Memory B cell (primary cell): ENCODE data around the gene MRRF.
A peak's percentile ranks its signal among the peaks of the same experiment; 100 is the strongest.

Experiments used
- ATAC-seq: fragments of 150-1000 bp; cut with Tn5 transposase; 2 replicates; pipeline ENCODE4 v1.10.0; 2021; ENCODE audit warnings: low read depth, mild to moderate bottlenecking, moderate library complexity
- DNase-seq, 2 donors: peaks; one replicate each; pipeline ENCODE4 v3.0.0; 2022; ENCODE audit warnings: low spot score in 2 of 2
- H3K27ac Mint-ChIP-seq: one replicate; pipeline ENCODE4 v1.8.0; 2022; ENCODE audit warnings: mild to moderate bottlenecking, moderate library complexity, mixed read lengths
- H3K27me3 Mint-ChIP-seq: one replicate; pipeline ENCODE4 v1.8.0; 2022; ENCODE audit warnings: mixed read lengths
- H3K36me3 Mint-ChIP-seq: one replicate; pipeline ENCODE4 v1.8.0; 2022; ENCODE audit warnings: mild to moderate bottlenecking, mixed read lengths
- H3K4me1 Mint-ChIP-seq: one replicate; pipeline ENCODE4 v1.8.0; 2022; ENCODE audit warnings: mixed read lengths
- H3K4me3 Mint-ChIP-seq: one replicate; pipeline ENCODE4 v1.8.0; 2022; ENCODE audit warnings: mild to moderate bottlenecking, moderate library complexity, mixed read lengths
- H3K9me3 Mint-ChIP-seq: one replicate; pipeline ENCODE4 v1.8.0; 2022; ENCODE audit warnings: mixed read lengths

Gene MRRF

GRCh38 chr9:122248448-122248865 lies 16.2 kb upstream of the MRRF start:
- no peak for ATAC-seq
- Mint-ChIP-seq H3K4me1 (no peaks in the 10 kb centered on the region), H3K4me3 (no peak overlapping the region), H3K27ac (no peak overlapping the region), H3K36me3 (peaks cover 44% of the 10 kb centered on the region), H3K9me3 (no peaks in the 10 kb centered on the region), H3K27me3 (no peaks in the 10 kb centered on the region)
- no peak for DNase-seq

GRCh38 chr9:122251351-122251750 lies 13.3 kb upstream of the MRRF start:
- no peaks in the 10 kb centered on the region for H3K9me3 Mint-ChIP-seq
- no peak overlapping the region for H3K4me3 Mint-ChIP-seq
- no peak overlapping the region for H3K27ac Mint-ChIP-seq
- peaks cover 7% of the 10 kb centered on the region for H3K4me1 Mint-ChIP-seq
- H3K27me3 Mint-ChIP-seq: no peaks in the 10 kb centered on the region
- ATAC-seq: no peak
- peaks cover 39% of the 10 kb centered on the region for H3K36me3 Mint-ChIP-seq
- DNase-seq: no peak

GRCh38 chr9:122252796-122253195 lies 11.9 kb upstream of the MRRF start:
- DNase-seq (no peak), ATAC-seq (no peak)
- Mint-ChIP-seq H3K36me3 (peaks cover 33% of the 10 kb centered on the region), H3K4me1 (peaks cover 7% of the 10 kb centered on the region), H3K27ac (no peak overlapping the region), H3K27me3 (no peaks in the 10 kb centered on the region), H3K4me3 (no peak overlapping the region), H3K9me3 (no peaks in the 10 kb centered on the region)

- H3K36me3 Mint-ChIP-seq: peaks cover 41% of the 10 kb centered on the region
- no peaks in the 10 kb centered on the region for H3K9me3 Mint-ChIP-seq
- H3K4me3 Mint-ChIP-seq: no peak overlapping the region
- no peak for DNase-seq
- no peaks in the 10 kb centered on the region for H3K27me3 Mint-ChIP-seq
- no peak for ATAC-seq
- H3K27ac Mint-ChIP-seq: no peak overlapping the region
- peaks cover 7% of the 10 kb centered on the region for H3K4me1 Mint-ChIP-seq
Observed at GRCh38 chr9:122254761-122255160, 9.9 kb upstream of the MRRF start.

- peaks cover 35% of the 10 kb centered on the region for H3K36me3 Mint-ChIP-seq
Observed at GRCh38 chr9:122256206-122256605, 8.5 kb upstream of the MRRF start.

GRCh38 chr9:122258886-122259415 lies 5.7 kb upstream of the MRRF start:
- H3K4me3 Mint-ChIP-seq: no peak overlapping the region
- no peaks in the 10 kb centered on the region for H3K9me3 Mint-ChIP-seq
- no peaks in the 10 kb centered on the region for H3K27me3 Mint-ChIP-seq
- no peak for DNase-seq
- no peak for ATAC-seq
- peaks cover 17% of the 10 kb centered on the region for H3K4me1 Mint-ChIP-seq
- peaks cover 24% of the 10 kb centered on the region for H3K36me3 Mint-ChIP-seq
- peak overlapping the region; percentile 49 for H3K27ac Mint-ChIP-seq

More at GRCh38 chr9:122256206-122256605, 8.5 kb upstream of the MRRF start:
- Mint-ChIP-seq H3K9me3 (no peaks in the 10 kb centered on the region), H3K4me3 (no peak overlapping the region), H3K27me3 (no peaks in the 10 kb centered on the region), H3K27ac (no peak overlapping the region), H3K4me1 (peaks cover 7% of the 10 kb centered on the region)
- DNase-seq (no peak), ATAC-seq (no peak)

GRCh38 chr9:122261469-122261881 lies 3.2 kb upstream of the MRRF start:
- Mint-ChIP-seq H3K9me3 (no peaks in the 10 kb centered on the region), H3K36me3 (peaks cover 14% of the 10 kb centered on the region), H3K27ac (peak overlapping the region; percentile 35), H3K4me1 (peaks cover 24% of the 10 kb centered on the region), H3K27me3 (no peaks in the 10 kb centered on the region), H3K4me3 (no peak overlapping the region)
- no peak for DNase-seq
- ATAC-seq: no peak

GRCh38 chr9:122262073-122262472 lies 2.6 kb upstream of the MRRF start:
- ATAC-seq: no peak
- Mint-ChIP-seq H3K27ac (no peak overlapping the region), H3K4me3 (no peak overlapping the region), H3K27me3 (no peaks in the 10 kb centered on the region), H3K4me1 (peaks cover 24% of the 10 kb centered on the region), H3K9me3 (no peaks in the 10 kb centered on the region), H3K36me3 (peaks cover 14% of the 10 kb centered on the region)
- DNase-seq: no peak

- ATAC-seq: no peak
- DNase-seq: no peak
- H3K27me3 Mint-ChIP-seq: no peaks in the 10 kb centered on the region
- peaks cover 28% of the 10 kb centered on the region for H3K4me1 Mint-ChIP-seq
- peak overlapping the region; percentile 98 for H3K27ac Mint-ChIP-seq
- no peaks in the 10 kb centered on the region for H3K9me3 Mint-ChIP-seq
- H3K36me3 Mint-ChIP-seq: peaks cover 8% of the 10 kb centered on the region
- peak overlapping the region; percentile 99 for H3K4me3 Mint-ChIP-seq
Observed at GRCh38 chr9:122263699-122264349, 858 bp upstream of the MRRF start.

- peaks cover 28% of the 10 kb centered on the region for H3K4me1 Mint-ChIP-seq
- no peaks in the 10 kb centered on the region for H3K9me3 Mint-ChIP-seq
- peaks cover 2% of the 10 kb centered on the region for H3K36me3 Mint-ChIP-seq
- ATAC-seq: peak; percentile 56
- peak; percentile 12 to 27 for DNase-seq
- H3K27ac Mint-ChIP-seq: peak overlapping the region; percentile 98
- H3K4me3 Mint-ChIP-seq: peak overlapping the region; percentile 99
- H3K27me3 Mint-ChIP-seq: no peaks in the 10 kb centered on the region
Observed at GRCh38 chr9:122265149-122265915, 650 bp downstream of the MRRF start.

GRCh38 chr9:122268041-122268814 lies 3.5 kb downstream of the MRRF start:
- Mint-ChIP-seq H3K36me3 (peaks cover 11% of the 10 kb centered on the region), H3K4me1 (peaks cover 28% of the 10 kb centered on the region), H3K9me3 (no peaks in the 10 kb centered on the region), H3K4me3 (peak overlapping the region; percentile 25), H3K27me3 (no peaks in the 10 kb centered on the region), H3K27ac (peak overlapping the region; percentile 62)
- DNase-seq: no peak
- no peak for ATAC-seq

GRCh38 chr9:122274055-122274454 lies 9.4 kb downstream of the MRRF start:
- no peak for ATAC-seq
- Mint-ChIP-seq H3K27ac (no peak overlapping the region), H3K9me3 (peaks cover 3% of the 10 kb centered on the region), H3K4me3 (no peak overlapping the region), H3K27me3 (no peaks in the 10 kb centered on the region), H3K4me1 (peaks cover 15% of the 10 kb centered on the region), H3K36me3 (peaks cover 26% of the 10 kb centered on the region)
- no peak for DNase-seq

GRCh38 chr9:122276096-122276495 lies 11.4 kb downstream of the MRRF start:
- peaks cover 3% of the 10 kb centered on the region for H3K9me3 Mint-ChIP-seq
- H3K27ac Mint-ChIP-seq: no peak overlapping the region
- H3K27me3 Mint-ChIP-seq: no peaks in the 10 kb centered on the region
- peaks cover 18% of the 10 kb centered on the region for H3K4me1 Mint-ChIP-seq
- no peak for ATAC-seq
- peaks cover 26% of the 10 kb centered on the region for H3K36me3 Mint-ChIP-seq
- no peak overlapping the region for H3K4me3 Mint-ChIP-seq
- DNase-seq: no peak
